Mucosa of descending colon (tissue), 3 donors: ENCODE measurements around the gene TBL1X. TPM values are rescaled to one million over a fixed set of nuclear protein-coding genes. Genes with fewer than 3 reads are reported as not detected.

Experiments used
- ATAC-seq: fragments of 200-7000 bp; cut with Tn5 transposase; one replicate; pipeline ENCODE4 v1.9.1; 2020; ENCODE audit warnings: mild to moderate bottlenecking, moderate library complexity
- DNase-seq, 3 donors: peaks; one replicate each; pipeline ENCODE4 v3.0.0-alpha.2; 2020
- H3K36me3 ChIP-seq: fragments of 200-600 bp; one replicate; pipeline ENCODE4 v1.8.0; 2021; ENCODE audit warnings: low read depth, mild to moderate bottlenecking
- H3K4me1 ChIP-seq: fragments of 200-600 bp; one replicate; pipeline ENCODE4 v1.8.0; 2021; ENCODE audit warnings: low read depth, mild to moderate bottlenecking
- H3K4me3 ChIP-seq: fragments of 200-600 bp; one replicate; pipeline ENCODE4 v1.8.0; 2021; ENCODE audit warnings: mild to moderate bottlenecking
- H3K9me3 ChIP-seq: fragments of 200-600 bp; one replicate; pipeline ENCODE4 v1.8.0; 2021; ENCODE audit warnings: mild to moderate bottlenecking
- intact Hi-C, 2 donors: fragments of 100-400 bp; cut with DNase I in 1 of 2; cut with micrococcal nuclease in 1 of 2; formaldehyde crosslinking; loops; one replicate each; pipeline versions ENCODE4 v1.11.0 to v1.11.1; 2022; cut with DNase I, micrococcal nuclease
- total RNA-seq, 3 donors: library from RNA; stranded (reverse); fragmentation: NEBNext Ultra II Directional in 2 of 3; extraction: Animal tissue kit (Norgen Biotek cat#: 25700) in 2 of 3; gene quantifications; one replicate each; pipeline versions ENCODE4 v1.2.1 to v1.2.4, GENCODE V29; 2021 to 2023
- TF ChIP-seq, protein P1 (sequence below): fragments of 200-600 bp; IDR thresholded peaks from one replicate; pipeline ENCODE4 v1.8.0; 2022; ENCODE audit warnings: antibody characterized with exemption, mild to moderate bottlenecking
- donor health status: DM: no; HTN: no; CAD: no; lungs with moderate emphysema.
- donor health status: DM: no; HTN: no; CAD: no.
- donor health status: DM: no; HTN: yes; CAD: no.

TBL1X gene
- total RNA-seq, 3 donors from 2014 or later, result 12.1 to 26.6 (median 16.3) TPM

DNA sequence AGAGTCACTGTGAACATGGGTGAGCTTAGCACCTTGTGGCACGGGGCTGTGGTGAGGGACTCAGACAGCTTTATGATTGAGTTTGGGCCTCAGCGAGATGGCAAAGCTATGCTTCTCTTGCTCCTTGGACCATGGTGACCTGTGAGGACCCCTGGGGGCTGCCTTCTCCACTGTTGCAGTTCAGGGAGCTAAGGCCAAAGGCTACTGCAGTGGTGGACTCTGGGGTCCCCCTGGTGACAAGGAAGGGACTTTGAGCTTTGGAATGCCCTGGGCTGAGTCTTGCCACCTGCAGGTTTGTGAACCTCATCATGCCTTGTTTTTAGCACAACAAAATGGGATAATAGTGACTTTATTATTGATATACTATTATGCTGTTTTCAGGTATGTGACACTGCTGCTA, 36.5 kb downstream of the TBL1X start:
- intact Hi-C loops, result no loop called here
- Histone ChIP-seq H3K36me3 (no peaks in the 10 kb centered on the region), H3K4me3 (no peak overlapping the region), H3K9me3 (no peaks in the 10 kb centered on the region), H3K4me1 (no peaks in the 10 kb centered on the region)
- DNase-seq, result no peak
- TF ChIP-seq, protein P1, sequence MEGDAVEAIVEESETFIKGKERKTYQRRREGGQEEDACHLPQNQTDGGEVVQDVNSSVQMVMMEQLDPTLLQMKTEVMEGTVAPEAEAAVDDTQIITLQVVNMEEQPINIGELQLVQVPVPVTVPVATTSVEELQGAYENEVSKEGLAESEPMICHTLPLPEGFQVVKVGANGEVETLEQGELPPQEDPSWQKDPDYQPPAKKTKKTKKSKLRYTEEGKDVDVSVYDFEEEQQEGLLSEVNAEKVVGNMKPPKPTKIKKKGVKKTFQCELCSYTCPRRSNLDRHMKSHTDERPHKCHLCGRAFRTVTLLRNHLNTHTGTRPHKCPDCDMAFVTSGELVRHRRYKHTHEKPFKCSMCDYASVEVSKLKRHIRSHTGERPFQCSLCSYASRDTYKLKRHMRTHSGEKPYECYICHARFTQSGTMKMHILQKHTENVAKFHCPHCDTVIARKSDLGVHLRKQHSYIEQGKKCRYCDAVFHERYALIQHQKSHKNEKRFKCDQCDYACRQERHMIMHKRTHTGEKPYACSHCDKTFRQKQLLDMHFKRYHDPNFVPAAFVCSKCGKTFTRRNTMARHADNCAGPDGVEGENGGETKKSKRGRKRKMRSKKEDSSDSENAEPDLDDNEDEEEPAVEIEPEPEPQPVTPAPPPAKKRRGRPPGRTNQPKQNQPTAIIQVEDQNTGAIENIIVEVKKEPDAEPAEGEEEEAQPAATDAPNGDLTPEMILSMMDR, result no peak
- no peak for ATAC-seq

DNA sequence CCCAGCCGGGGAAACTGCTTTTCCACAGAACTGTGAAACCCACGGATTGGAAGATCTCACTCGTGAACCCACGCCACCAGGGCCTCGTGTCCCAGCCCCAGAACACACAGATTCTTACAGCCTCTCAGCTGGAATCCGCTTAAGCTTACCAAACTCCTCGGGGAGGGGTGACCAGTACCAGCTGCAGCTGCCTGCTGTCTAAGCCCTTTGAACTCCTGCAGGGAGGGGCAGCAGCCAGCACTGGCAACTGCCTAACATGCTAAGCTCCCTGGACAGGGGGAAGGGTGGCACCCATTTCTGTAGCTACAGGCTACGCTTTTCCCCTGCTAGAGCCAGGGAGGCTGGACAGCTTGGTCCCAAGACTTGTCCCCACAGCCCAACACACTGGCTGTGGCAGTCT, 38.4 kb downstream of the TBL1X start:
- no peak overlapping the region for H3K4me3 ChIP-seq
- no peaks in the 10 kb centered on the region for H3K9me3 ChIP-seq
- intact Hi-C loops, result no loop called here
- TF ChIP-seq, protein P1, result no peak
- no peak for DNase-seq
- H3K36me3 ChIP-seq, result no peaks in the 10 kb centered on the region
- H3K4me1 ChIP-seq, result no peaks in the 10 kb centered on the region
- ATAC-seq, result no peak

DNA sequence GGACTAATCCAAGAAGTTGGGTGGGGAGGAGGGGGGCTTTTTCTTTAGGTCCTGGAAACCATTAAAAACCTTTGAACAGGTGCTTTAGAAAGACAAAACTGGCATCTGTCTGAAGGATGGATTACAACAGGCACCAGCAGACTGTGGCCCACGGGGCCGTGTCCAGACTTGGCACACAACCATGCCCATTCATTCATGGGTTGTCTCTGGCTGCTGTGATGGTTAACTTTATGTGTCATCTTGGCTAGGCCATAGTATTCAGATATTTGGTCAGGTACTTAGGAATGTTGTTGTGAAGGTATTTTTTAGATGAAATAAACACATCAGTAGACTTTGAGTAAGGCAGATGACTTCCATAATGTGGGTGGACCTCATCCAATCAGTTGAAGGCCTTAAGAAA, 45.5 kb downstream of the TBL1X start:
- Histone ChIP-seq H3K4me1 (no peaks in the 10 kb centered on the region), H3K36me3 (no peaks in the 10 kb centered on the region), H3K9me3 (no peaks in the 10 kb centered on the region), H3K4me3 (no peak overlapping the region)
- ATAC-seq (no peak), DNase-seq (no peak)
- intact Hi-C loops, result no loop called here
- TF ChIP-seq, protein P1, result no peak

DNA sequence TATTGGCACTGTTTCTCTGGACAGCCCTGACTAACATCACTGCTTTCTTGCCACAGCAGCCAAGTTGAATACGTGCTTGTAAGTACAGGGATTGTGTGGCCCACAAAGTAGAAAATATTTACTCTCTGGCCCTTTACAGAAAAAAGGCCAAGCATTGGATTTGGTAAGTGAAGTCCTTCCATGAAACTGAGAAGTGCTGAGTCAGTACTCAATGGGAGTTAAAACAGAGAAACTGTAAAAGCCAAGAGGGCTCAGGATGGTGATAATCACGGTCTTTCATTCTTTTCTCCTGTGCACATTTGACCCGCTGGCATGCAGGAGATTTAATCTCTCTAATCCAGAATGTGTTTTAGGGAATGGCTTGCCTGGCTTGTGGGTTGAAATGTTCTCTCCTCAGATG, 46.1 kb downstream of the TBL1X start:
- intact Hi-C loops, result no loop called here
- no peaks in the 10 kb centered on the region for H3K36me3 ChIP-seq
- H3K9me3 ChIP-seq, result no peaks in the 10 kb centered on the region
- no peak for DNase-seq
- TF ChIP-seq, protein P1, result no peak
- no peak for ATAC-seq
- H3K4me1 ChIP-seq, result no peaks in the 10 kb centered on the region
- no peak overlapping the region for H3K4me3 ChIP-seq

DNA sequence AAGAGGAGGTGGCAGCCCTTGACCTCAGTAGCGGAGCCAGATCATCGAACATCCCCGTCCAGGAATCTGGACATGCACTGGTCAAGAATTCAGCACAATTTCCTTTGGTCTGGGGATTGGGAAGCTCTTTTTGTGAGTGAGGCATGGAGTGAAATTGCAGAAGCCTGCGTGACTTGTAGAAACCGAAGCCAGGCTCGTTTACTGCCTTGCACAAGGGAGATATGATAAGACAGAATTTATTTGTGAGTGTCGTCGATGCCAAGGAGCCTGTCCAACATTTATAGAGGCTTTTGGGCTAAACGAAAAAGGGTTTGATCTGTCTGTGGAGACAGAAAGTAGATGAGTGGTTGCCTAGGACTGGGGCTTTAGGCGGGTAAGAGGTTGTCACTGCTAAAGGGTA, 50.6 kb downstream of the TBL1X start:
- Histone ChIP-seq H3K4me1 (no peaks in the 10 kb centered on the region), H3K36me3 (no peaks in the 10 kb centered on the region), H3K4me3 (no peak overlapping the region), H3K9me3 (no peaks in the 10 kb centered on the region)
- intact Hi-C loops, result no loop called here
- TF ChIP-seq, protein P1, result no peak
- ATAC-seq (no peak), DNase-seq (no peak)

DNA sequence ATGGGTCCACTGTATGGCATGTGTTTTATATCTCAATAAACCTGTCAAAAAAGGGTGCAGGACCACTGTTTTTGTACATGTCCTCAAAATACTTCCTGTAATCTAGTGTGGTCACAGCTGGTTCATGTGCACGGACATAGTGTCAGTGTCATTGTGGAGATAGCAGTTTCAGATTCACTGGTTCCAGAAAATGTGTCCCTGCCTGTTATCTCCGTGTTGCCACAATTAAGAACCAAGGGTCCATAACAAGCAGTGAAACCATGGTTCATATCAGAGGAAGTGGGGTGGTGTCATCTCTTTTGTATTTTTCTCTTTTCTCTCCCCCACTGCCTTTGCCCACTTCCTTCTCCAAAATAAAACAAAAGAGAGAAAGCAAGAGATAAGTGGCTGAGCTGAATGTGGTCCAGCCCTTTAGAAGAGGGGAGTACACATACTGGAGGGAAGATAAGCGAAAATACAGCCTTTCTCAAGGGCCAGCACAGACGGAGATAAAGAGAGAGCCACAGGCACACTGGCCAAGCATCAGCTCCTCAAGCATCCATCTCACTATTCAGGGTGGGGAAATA, 51.2 kb downstream of the TBL1X start:
- ATAC-seq (no peak), DNase-seq (no peak)
- TF ChIP-seq, protein P1, result no peak
- H3K9me3 ChIP-seq, result no peaks in the 10 kb centered on the region
- H3K4me3 ChIP-seq, result no peak overlapping the region
- intact Hi-C loops, result no loop called here
- H3K36me3 ChIP-seq, result no peaks in the 10 kb centered on the region
- no peaks in the 10 kb centered on the region for H3K4me1 ChIP-seq
